Right hindlimb (tissue), 1 donor: ENCODE data around the gene PSD2.

Experiments used
- DNase-seq: peaks from one replicate; pipeline ENCODE4 v3.0.0-alpha.2; 2018

Gene PSD2

DNA sequence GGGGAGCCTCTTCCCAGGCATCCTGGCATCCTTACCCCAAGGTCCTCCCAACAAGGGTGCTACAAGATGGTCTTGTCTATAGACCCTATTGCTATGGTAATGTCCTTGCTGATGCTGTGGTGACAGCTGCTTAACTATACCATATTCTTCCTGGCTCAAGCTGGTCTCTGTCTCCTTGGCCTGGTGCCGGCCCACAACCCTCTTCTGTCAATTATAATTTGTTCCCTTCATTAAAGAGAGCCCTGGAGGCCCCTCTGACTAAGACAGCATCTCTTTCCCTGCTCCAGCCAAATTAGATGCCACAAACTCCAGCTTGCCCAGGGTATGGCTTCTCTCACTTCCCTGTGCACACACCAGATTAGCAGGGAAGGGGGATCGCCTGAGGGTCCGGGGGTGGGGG is 86.7 kb downstream of the PSD2 start:
- DNase-seq: no peak

DNA sequence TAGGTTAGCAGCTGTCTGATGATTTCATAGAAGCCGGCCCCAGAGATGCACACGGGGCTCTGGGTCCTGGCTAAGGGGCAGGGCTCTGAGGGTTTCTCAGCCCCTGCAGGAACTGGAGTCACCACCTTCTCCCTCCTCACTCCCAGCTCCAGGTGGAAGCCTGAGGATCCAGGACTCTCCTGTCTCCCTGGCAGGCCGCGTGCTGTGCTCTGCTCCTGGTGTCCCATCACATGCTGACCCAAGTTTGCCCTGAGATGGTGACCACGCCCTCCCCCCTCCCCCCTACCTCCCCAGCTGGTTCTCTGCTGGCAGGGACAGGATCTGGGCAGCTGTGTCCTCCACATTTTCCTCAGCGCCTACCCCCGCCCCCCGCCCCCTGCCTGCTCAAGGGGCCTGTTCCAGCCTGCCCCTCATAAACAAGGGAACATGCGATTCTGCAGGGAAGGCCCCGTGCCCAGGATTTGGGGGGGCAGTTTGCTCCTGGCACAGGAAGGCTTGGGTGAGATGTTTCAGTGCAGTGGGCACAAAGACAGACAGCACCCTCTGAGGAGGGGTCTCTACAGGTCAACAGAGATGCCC is 87.4 kb downstream of the PSD2 start:
- peak; percentile 73 for DNase-seq

DNA sequence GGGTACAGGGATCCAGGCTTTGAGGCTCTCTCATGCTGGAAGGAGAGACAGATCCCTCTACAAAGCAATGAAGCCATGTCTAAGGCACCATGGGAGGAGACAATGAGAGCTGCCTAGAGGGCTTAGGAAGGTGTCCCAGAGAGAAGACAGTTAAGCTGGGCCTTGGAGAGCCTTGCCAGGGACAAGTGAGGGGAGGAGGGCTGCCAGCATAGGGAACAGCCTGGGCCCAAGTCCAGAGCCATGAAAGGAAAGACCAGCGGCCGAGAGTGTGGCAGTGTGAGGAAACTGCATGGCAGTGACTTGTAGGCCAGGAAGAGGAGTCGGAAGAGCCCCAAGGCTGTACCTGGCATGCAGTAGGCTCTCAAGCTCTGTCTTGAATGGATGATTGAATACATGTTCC is 88.5 kb downstream of the PSD2 start:
- DNase-seq: no peak

DNA sequence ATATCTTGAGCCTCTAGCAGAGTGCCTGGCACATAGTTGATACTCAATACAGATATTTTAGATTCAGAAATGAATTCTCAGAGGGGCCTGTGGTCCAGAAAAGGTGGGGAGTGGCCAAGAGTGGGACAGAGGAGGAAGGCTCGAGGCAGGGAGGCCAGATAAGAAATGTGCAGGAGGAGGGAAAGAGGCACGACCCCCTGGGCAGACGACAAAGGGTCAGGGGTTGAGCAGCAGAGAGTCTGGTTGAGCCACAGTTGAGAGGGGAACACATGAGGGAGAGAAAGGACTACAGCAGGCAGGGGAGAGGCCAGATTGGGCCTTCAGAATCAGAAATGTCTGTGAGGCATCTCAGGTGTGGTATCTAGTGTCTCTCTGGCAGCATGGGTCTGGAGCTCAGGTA is 89.1 kb downstream of the PSD2 start:
- no peak for DNase-seq

DNA sequence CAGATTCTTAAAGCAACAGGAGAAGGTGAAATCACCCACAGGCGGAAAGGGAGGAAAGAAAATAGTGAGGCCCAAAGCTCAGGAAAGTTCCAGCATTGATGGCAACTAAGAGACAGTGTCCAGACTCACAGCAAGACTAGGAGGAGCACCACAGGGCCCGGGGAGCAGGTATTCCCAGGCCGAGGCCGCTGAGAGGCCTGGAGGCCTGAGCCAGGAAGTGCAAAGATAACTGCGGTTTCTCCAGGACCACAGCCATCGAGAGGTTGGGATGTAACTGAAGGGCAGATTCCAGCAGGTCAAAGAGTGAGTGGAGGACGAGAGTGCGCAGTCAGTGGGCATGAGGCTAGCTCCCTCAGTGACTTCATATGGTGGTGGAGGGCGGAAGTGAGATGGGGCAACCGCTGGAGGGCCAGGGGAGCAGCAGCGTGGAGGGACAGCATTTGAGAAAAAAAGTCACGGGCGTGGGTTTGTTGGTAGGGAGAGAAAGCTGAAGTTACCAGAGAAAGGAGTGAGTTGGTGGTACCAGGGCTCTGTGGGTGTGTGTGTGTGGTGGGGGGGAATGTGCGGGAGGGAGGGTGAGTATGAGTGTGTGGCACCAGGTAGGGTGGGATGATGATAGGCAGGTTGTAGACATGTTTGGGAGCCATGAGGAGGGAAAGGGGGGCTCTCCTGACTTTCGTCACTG is 89.7 kb downstream of the PSD2 start:
- no peak for DNase-seq

DNA sequence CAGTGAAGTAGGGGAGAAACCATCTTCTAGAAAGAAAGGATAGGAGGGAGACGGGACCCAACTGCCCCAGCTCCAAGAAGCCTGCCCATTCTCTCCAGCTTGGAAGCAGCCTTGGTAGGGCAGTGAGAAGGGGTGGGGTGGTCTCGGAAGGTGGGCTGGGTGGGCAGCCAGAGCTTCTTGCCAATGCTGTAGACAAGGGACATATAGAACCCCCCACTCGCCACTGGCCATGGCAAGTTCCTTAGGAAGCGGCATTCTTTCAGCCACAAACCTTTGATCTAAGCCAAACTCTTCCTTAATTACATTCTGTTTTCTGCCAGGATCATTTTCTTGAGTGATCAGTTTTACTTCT is 90.2 kb downstream of the PSD2 start:
- no peak for DNase-seq

DNA sequence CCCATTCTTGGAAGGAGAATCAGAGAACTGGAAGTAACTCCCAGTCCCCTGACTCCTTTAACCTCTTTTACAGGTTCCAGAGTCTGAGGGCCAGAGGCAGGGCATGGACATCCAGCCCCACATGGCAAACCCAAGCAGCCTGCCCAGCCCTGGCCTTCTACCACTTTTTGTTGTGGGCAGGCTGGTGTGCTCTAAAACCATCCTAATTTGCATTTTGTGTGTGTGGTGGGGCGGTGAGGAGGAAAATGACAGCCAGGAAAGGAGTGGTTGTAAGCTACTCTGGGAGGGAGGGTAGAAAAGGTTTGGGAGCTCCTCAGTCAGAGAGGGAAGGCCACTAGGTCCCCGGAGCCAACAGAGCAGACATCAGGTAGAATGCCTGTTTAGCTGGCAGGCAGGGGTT is 90.6 kb downstream of the PSD2 start:
- DNase-seq: no peak

DNA sequence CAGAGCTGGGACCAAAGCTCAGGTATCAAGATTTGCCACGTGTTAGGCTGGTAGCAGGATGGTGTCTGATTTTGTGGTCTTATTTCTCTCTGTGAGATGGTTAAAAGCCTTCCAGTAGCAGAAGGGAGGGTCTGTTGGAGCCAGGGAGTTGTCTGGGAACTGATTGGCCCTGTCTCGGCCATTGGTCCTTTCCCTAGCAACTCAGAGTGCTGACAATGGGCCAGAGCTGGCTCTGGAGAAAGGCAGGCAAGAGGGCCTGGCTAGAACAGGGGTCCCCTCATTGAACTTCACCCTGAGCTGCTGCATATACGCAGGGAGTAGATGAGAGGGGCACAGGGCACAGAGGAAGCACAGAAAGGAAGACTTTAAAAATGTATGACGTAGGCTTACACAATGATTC is 92.8 kb downstream of the PSD2 start:
- no peak for DNase-seq

DNA sequence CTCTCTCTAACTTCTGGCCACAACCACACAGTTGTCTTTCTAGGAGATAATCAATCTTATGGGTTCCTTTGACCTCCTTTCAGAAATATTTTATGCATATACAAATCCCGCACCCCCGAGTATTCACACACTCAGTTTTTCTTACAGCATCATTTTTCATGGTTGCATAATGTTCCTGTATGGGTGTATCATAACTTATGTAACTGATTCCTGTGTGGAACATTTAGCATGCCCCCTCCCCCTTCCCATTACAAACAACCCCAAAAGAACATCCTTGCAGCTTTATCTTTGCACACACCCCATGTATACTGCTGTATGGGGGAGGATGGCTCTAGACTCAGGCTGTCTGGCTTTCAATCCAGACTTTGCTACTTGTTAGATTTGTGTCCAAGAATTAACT is 93.8 kb downstream of the PSD2 start:
- DNase-seq: no peak

DNA sequence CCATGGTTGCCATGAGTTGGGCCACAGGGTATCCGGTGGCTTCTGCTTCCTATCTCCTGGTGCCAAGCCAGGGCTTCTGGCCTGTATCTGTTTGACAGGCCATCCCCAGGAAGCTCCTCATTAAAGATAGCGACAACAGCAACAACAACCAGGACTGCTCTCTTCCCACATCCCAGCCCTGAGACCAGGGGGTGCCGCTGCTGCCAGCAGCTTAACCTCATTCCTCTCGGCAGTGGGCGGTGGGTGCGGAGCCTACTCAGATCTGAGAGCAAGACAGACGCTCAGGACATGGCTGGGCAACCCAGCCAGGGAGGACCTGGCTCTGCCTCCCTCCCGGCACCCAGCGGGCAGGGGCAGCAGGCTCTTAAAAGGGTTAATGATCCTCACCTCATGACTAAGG is 98.3 kb downstream of the PSD2 start:
- no peak for DNase-seq
